Cardiac muscle cell (in vitro differentiated cells and primary cell): ENCODE results near the gene ABCA10. TPM values are rescaled to one million over a fixed set of nuclear protein-coding genes. Genes with fewer than 3 reads are reported as not detected.

ENCODE experiments used
- DNase-seq, 2 donors: peaks; one replicate each; pipeline versions ENCODE4 v3.0.0 to v3.0.0-alpha.2; 2010 to 2017; ENCODE audit warnings: low read depth in 1 of 2, low spot score in 1 of 2
- H3K27ac ChIP-seq: fragments of 200-600 bp; sonication (generic); 2 replicates; pipeline ENCODE4 v1.5.1; 2016
- H3K27me3 ChIP-seq: fragments of 200-600 bp; sonication (generic); 2 replicates; pipeline ENCODE4 v1.6.0; 2016; ENCODE audit warnings: control low read depth
- H3K36me3 ChIP-seq: fragments of 200-600 bp; sonication (generic); 2 replicates; pipeline ENCODE4 v1.5.1; 2016; ENCODE audit warnings: control low read depth
- H3K4me1 ChIP-seq: fragments of 200-600 bp; sonication (generic); 2 replicates; pipeline ENCODE4 v1.8.1; 2017; ENCODE audit warnings: low read depth, mild to moderate bottlenecking, mixed run types
- H3K4me3 ChIP-seq: fragments of 200-600 bp; sonication (generic); 2 replicates; pipeline ENCODE4 v1.5.1; 2016; ENCODE audit warnings: mild to moderate bottlenecking
- H3K9me3 ChIP-seq: fragments of 200-600 bp; sonication (generic); 2 replicates; pipeline ENCODE4 v1.5.1; 2017; ENCODE audit warnings: low read depth, mild to moderate bottlenecking, control low read depth
- polyA plus RNA-seq: library from polyadenylated mRNA; unstranded; fragments of >200 nt; fragmentation: Nextera tagmentation; extraction: Ambion mirVana; gene quantifications from 2 replicates; pipeline ENCODE4 v1.2.1, GENCODE V29; 2016
- total RNA-seq: library from RNA; depleted of rRNA; stranded (reverse); fragments of >200 nt; gene quantifications from 2 replicates; pipeline ENCODE4 v1.2.3, GENCODE V29; 2016
- TF ChIP-seq, protein P1 (sequence below): IDR thresholded peaks from 2 replicates; pipeline ENCODE4 v1.5.1; 2012; ENCODE audit warnings: low read depth, mild to moderate bottlenecking, low read length

ABCA10 gene
- total and polyA plus RNA-seq, 2 experiments from 2014 or later = not detected

DNA sequence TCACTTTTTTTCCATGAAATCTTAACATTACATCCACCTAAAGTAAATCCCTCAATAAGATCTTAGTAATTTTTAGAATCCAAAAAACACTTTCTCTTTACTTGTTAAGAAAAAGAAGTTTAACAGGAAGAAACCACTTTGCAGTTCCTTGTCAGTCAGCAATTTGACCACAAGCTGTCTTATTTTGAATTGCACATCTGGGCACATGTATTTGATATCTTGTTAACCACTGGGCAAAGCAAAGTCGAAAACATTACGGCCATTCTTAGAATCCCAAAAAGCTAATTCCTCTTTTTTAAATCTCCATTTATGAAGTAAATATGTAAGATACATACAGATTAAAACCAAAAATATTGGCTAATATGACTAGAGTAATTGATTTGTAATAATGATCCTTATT lies 1.1 kb downstream of the ABCA10 start:
- no peaks in the 10 kb centered on the region for H3K9me3 ChIP-seq
- no peaks in the 10 kb centered on the region for H3K4me1 ChIP-seq
- H3K27me3 ChIP-seq = no peaks in the 10 kb centered on the region
- no peak overlapping the region for H3K4me3 ChIP-seq
- H3K27ac ChIP-seq = no peak overlapping the region
- TF ChIP-seq, protein P1, sequence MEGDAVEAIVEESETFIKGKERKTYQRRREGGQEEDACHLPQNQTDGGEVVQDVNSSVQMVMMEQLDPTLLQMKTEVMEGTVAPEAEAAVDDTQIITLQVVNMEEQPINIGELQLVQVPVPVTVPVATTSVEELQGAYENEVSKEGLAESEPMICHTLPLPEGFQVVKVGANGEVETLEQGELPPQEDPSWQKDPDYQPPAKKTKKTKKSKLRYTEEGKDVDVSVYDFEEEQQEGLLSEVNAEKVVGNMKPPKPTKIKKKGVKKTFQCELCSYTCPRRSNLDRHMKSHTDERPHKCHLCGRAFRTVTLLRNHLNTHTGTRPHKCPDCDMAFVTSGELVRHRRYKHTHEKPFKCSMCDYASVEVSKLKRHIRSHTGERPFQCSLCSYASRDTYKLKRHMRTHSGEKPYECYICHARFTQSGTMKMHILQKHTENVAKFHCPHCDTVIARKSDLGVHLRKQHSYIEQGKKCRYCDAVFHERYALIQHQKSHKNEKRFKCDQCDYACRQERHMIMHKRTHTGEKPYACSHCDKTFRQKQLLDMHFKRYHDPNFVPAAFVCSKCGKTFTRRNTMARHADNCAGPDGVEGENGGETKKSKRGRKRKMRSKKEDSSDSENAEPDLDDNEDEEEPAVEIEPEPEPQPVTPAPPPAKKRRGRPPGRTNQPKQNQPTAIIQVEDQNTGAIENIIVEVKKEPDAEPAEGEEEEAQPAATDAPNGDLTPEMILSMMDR = no peak
- DNase-seq = no peak
- no peaks in the 10 kb centered on the region for H3K36me3 ChIP-seq

DNA sequence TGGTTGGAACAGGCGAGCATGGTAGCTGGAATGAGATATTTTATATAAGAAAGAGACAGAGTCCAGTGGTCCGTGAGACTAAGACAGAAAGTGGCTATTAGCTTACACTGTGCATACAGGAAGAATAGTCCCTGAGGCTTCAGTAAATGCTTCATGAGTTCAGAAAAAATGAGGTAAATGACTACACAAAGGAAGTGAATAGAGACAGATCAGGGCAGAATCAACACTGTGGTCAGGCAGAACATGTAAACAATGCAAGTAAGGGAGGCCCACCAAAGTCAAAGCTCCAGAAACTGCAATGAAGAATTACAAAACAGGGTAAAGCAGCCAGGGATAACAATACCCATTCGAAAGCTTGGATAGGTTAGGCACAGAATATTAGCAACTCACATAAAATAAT lies 4.8 kb downstream of the ABCA10 start:
- no peaks in the 10 kb centered on the region for H3K4me1 ChIP-seq
- H3K4me3 ChIP-seq = no peak overlapping the region
- H3K27ac ChIP-seq = no peak overlapping the region
- no peaks in the 10 kb centered on the region for H3K36me3 ChIP-seq
- TF ChIP-seq, protein P1 = no peak
- H3K27me3 ChIP-seq = no peaks in the 10 kb centered on the region
- peak in 1 of 2 donors; percentile 69 for DNase-seq
- no peaks in the 10 kb centered on the region for H3K9me3 ChIP-seq

DNA sequence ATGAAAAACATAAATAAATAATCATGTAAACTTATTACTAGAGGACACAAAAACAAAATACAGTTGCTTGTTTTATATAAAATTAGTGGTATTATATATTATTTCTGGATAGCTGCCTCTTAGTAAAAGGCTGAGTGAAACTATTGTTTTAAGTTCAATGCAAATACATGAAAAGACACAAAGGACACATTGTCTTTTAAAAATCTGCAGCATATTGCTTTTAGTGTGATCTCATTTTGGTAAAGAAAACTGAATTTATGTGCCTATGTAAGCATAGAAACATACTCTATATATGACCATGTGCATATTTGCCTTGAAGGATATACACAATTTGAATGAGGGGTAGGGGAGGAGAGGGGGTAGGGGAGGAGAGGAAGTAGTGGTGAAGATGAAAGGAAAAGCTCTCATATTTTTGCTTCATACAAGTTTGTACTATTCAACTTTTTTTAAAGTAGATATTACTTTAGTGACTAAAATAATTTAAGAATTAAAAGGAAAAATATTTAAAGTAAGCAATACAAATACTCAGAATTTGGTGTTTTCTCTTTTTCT lies 5.8 kb downstream of the ABCA10 start:
- H3K9me3 ChIP-seq = no peaks in the 10 kb centered on the region
- H3K27me3 ChIP-seq = no peaks in the 10 kb centered on the region
- H3K36me3 ChIP-seq = no peaks in the 10 kb centered on the region
- no peak overlapping the region for H3K4me3 ChIP-seq
- H3K27ac ChIP-seq = no peak overlapping the region
- no peaks in the 10 kb centered on the region for H3K4me1 ChIP-seq
- no peak for DNase-seq
- TF ChIP-seq, protein P1 = no peak

DNA sequence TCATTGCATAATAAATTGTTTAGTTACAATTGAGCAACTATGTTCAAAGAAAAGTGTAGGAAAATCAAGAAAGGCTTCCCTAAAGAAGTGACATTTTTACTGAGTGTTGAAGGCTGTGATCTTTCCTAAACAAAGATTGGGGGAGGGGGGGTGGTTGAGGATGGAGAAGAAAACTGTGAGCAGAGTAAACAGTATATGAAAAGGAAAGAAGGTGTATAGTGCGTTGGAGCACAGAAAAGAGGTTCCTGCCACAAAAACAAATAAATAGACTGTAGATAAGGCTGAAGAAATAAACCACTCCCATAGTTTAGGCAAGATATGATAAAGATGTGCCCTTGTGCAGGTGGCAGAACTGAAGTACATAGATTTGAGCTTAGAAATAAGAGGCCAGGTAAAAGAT lies 8.5 kb downstream of the ABCA10 start:
- TF ChIP-seq, protein P1 = no peak
- H3K4me1 ChIP-seq = no peaks in the 10 kb centered on the region
- H3K27ac ChIP-seq = no peak overlapping the region
- no peak overlapping the region for H3K4me3 ChIP-seq
- DNase-seq = no peak
- H3K27me3 ChIP-seq = no peaks in the 10 kb centered on the region
- no peaks in the 10 kb centered on the region for H3K36me3 ChIP-seq
- no peaks in the 10 kb centered on the region for H3K9me3 ChIP-seq

DNA sequence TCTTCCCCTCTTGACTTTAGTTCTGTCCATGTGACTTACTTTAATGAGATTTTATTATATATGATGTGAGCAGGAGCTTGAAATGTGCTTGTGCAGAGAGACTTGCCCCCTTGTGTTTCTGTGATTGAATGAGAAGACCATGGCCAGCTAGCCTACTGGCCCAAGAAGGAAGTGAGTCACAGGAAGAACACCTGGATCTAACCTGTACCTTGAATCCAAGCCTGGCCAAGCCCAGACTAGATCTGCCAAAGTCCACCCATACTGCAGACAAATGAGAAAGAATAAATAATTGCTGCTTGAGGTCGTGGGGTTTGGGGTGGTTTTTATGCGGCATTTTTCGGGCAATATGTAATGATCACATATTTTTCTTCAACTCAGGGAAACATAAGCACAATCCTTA lies 9.6 kb downstream of the ABCA10 start:
- DNase-seq = no peak
- Histone ChIP-seq H3K9me3 (no peaks in the 10 kb centered on the region), H3K36me3 (no peaks in the 10 kb centered on the region), H3K27me3 (no peaks in the 10 kb centered on the region), H3K27ac (no peak overlapping the region), H3K4me1 (no peaks in the 10 kb centered on the region), H3K4me3 (no peak overlapping the region)
- TF ChIP-seq, protein P1 = no peak
